K562 (cell line): ENCODE data around the gene STK32C. TPM values are rescaled to one million over a fixed set of nuclear protein-coding genes. Genes with fewer than 3 reads are reported as not detected.

Experiments
- ATAC-seq: fragments of 200-7000 bp; cut with Tn5 transposase; 3 replicates; pipeline ENCODE4 v1.9.1; 2020; ENCODE audit warnings: moderate library complexity
- BruUV-seq: library from RNA; stranded (reverse); fragments of 400-500 nt; replicated peaks from 2 replicates; lab custom pipeline; 2021; lab: Mats Ljungman, UMichigan
- CTCF ChIA-PET: fragments of 300-600 bp; formaldehyde crosslinking; extraction: SDS; loops from one replicate; lab custom pipeline; 2021; ENCODE audit warnings: low intra/inter-chr PET ratio; lab: Yijun Ruan, JAX
- POLR2A ChIA-PET: fragments of 300-600, 350-650 bp; sonication (Branson Sonifier 250); formaldehyde crosslinking; extraction: SDS; loops from one replicate; lab custom pipeline; 2021; ENCODE audit warnings: antibody characterized with exemption, inconsistent platforms; lab: Yijun Ruan, JAX
- DNase-seq, 4 experiments: peaks; one replicate each; pipeline versions ENCODE4 v3.0.0 to v3.0.0-alpha.2; 2011 to 2018; ENCODE audit warnings: low spot score in 3 of 4, mixed read lengths in 3 of 4; ENCODE audit errors: extremely low read depth in 1 of 4
- FAIRE-seq: peaks from 2 replicates; lab custom pipeline; 2011; peaks lifted over from hg19 to GRCh38; lab: Jason Lieb, UNC
- H2AFZ ChIP-seq: 2 replicates; pipeline ENCODE4 v1.6.0; 2011; ENCODE audit warnings: low read depth, low read length, control low read depth, inconsistent platforms
- H3K27ac ChIP-seq: fragments of 200-600 bp; 3 replicates; pipeline ENCODE4 v1.8.0; 2011; ENCODE audit warnings: low read depth, mild to moderate bottlenecking, control low read depth, inconsistent platforms, low read length, moderate library complexity, mixed read lengths; ENCODE audit errors: extremely low read depth
- H3K27me3 ChIP-seq, 2 experiments: fragments of 300-600 bp in 1 of 2; 2 replicates in 1 of 2; 3 replicates in 1 of 2; pipeline versions ENCODE4 v1.6.0 to v1.8.0; 2011; ENCODE audit warnings: inconsistent platforms in 2 of 2, low read length in 2 of 2, mild to moderate bottlenecking in 1 of 2, mixed read lengths in 1 of 2, moderate library complexity in 1 of 2; ENCODE audit not compliant: control insufficient read depth in 2 of 2, insufficient read depth in 2 of 2
- H3K36me3 ChIP-seq: fragments of 300-600 bp; 3 replicates; pipeline ENCODE4 v1.8.0; 2011; ENCODE audit warnings: mild to moderate bottlenecking, low read length, inconsistent platforms; ENCODE audit not compliant: control insufficient read depth, insufficient read depth
- H3K4me1 ChIP-seq, 2 experiments: fragments of 200-600 bp in 1 of 2; replicated peaks in 1 of 2; 2 replicates in 1 of 2; 3 replicates in 1 of 2; pipeline versions ENCODE4 v1.5.1 to v1.8.0; 2011; ENCODE audit warnings: inconsistent platforms in 2 of 2, low read length in 2 of 2, mild to moderate bottlenecking in 1 of 2, mixed read lengths in 1 of 2, moderate library complexity in 1 of 2; ENCODE audit not compliant: control insufficient read depth in 2 of 2, insufficient read depth in 2 of 2
- H3K4me2 ChIP-seq: 2 replicates; pipeline ENCODE4 v1.6.1; 2011; ENCODE audit warnings: low read length, control low read depth, inconsistent platforms, mixed read lengths; ENCODE audit not compliant: insufficient read depth
- H3K4me3 ChIP-seq: fragments of 200-600 bp; sonication (generic), shearing (Covaris generic); 2 replicates; pipeline ENCODE4 v1.5.1; 2016; ENCODE audit warnings: control low read depth, inconsistent platforms
- H3K79me2 ChIP-seq: fragments of 200-600 bp; 3 replicates; pipeline ENCODE4 v1.8.0; 2011; ENCODE audit warnings: low read length, inconsistent platforms; ENCODE audit not compliant: control insufficient read depth, insufficient read depth
- H3K9ac ChIP-seq, 2 experiments: 2 replicates each; pipeline versions ENCODE4 v1.6.0 to v1.6.1; 2011; ENCODE audit warnings: low read depth in 2 of 2, low read length in 2 of 2, control low read depth in 1 of 2, inconsistent platforms in 1 of 2, mild to moderate bottlenecking in 1 of 2, mixed read lengths in 1 of 2; ENCODE audit not compliant: insufficient read depth in 1 of 2
- H3K9me1 ChIP-seq: one replicate; pipeline ENCODE4 v1.6.0; 2011; ENCODE audit warnings: inconsistent platforms, mild to moderate bottlenecking, low read length, moderate library complexity; ENCODE audit not compliant: control insufficient read depth, insufficient read depth
- H3K9me3 ChIP-seq: replicated peaks from 2 replicates; pipeline ENCODE4 v1.5.1; 2011; ENCODE audit warnings: low read depth, low read length, inconsistent platforms; ENCODE audit not compliant: control insufficient read depth, insufficient read depth
- H4K20me1 ChIP-seq: replicated peaks from 2 replicates; pipeline ENCODE4 v1.6.1; 2011; ENCODE audit warnings: low read length, inconsistent platforms, mixed read lengths; ENCODE audit not compliant: control insufficient read depth, insufficient read depth
- ATF1 ChIP-seq, 2 experiments: fragments of 450-650 bp in 1 of 2; IDR thresholded peaks; 2 replicates each; pipeline ENCODE4 v1.6.1; 2016; ENCODE audit warnings: missing compliant biosample characterization in 1 of 2, missing genetic modification characterization in 1 of 2
- CAMTA2 ChIP-seq: fragments of 250-450 bp; sonication (Bioruptor Pico); conservative IDR thresholded peaks from 2 replicates; pipeline ENCODE4 v1.5.1; 2022
- CBX8 ChIP-seq: fragments of 200-600 bp; sonication (generic); IDR thresholded peaks from 2 replicates; pipeline ENCODE4 v1.6.1; 2012; ENCODE audit warnings: borderline replicate concordance, mixed run types, low read depth, mild to moderate bottlenecking, moderate library complexity, mixed read lengths, low read length, control low read depth, inconsistent platforms; ENCODE audit not compliant: poor library complexity, severe bottlenecking; ENCODE audit errors: extremely low read depth
- GABPB2 ChIP-seq: fragments of 250-450 bp; sonication (Bioruptor Pico); conservative IDR thresholded peaks from 2 replicates; pipeline ENCODE4 v1.5.1; 2021; ENCODE audit warnings: mild to moderate bottlenecking
- HMGN3 ChIP-seq: IDR thresholded peaks from 2 replicates; pipeline ENCODE4 v1.6.1; 2011; ENCODE audit warnings: borderline replicate concordance, low read depth, mild to moderate bottlenecking, mixed read lengths, low read length; ENCODE audit not compliant: insufficient read length; ENCODE audit errors: extremely low read depth
- PHF21A ChIP-seq: fragments of 450-650 bp; IDR thresholded peaks from 2 replicates; pipeline ENCODE4 v1.6.1; 2017; ENCODE audit warnings: low read depth, borderline replicate concordance
- POLR2AphosphoS5 ChIP-seq: IDR thresholded peaks from 2 replicates; pipeline ENCODE4 v1.6.1; 2011; ENCODE audit warnings: mild to moderate bottlenecking, low read depth, low read length, moderate library complexity; ENCODE audit not compliant: control insufficient read depth, insufficient read depth
- TCF7 ChIP-seq: sonication (generic); IDR thresholded peaks from 2 replicates; pipeline ENCODE4 v1.6.1; 2016; ENCODE audit warnings: antibody characterized with exemption, borderline replicate concordance
- TEAD1 ChIP-seq, 2 experiments: fragments of 450-650 bp in 1 of 2; sonication (generic) in 1 of 2; formaldehyde crosslinking; IDR thresholded peaks; 2 replicates each; pipeline versions ENCODE4 v1.4.0 to v1.8.0; 2020 to 2022; ENCODE audit warnings: mild to moderate bottlenecking in 2 of 2, missing genetic modification reagents in 1 of 2
- YY1 ChIP-seq, 3 experiments: IDR thresholded peaks; 2 replicates each; pipeline ENCODE4 v1.6.1; 2011; ENCODE audit warnings: low read length in 2 of 3, mild to moderate bottlenecking in 2 of 3, moderate library complexity in 2 of 3, borderline replicate concordance in 1 of 3, control low read depth in 1 of 3, low read depth in 1 of 3; ENCODE audit not compliant: insufficient read depth in 3 of 3, insufficient replicate concordance in 2 of 3, control insufficient read depth in 1 of 3, insufficient read length in 1 of 3; ENCODE audit errors: extremely low read depth in 1 of 3
- ZC3H4 ChIP-seq: sonication (generic); formaldehyde crosslinking; IDR thresholded peaks from 2 replicates; pipeline ENCODE4 v1.9.0; 2021; ENCODE audit warnings: missing genetic modification reagents, borderline replicate concordance
- ZNF175 ChIP-seq: fragments of 200-800 bp; sonication (Bioruptor generic); IDR thresholded peaks from 2 replicates; pipeline ENCODE4 v1.6.1; 2016; ENCODE audit warnings: low read depth, mild to moderate bottlenecking, missing genetic modification characterization, missing compliant biosample characterization
- WGBS: fragments of 100-300 bp; shearing (Covaris generic); methylation state at CpG from one replicate; pipeline ENCODE4 v1.1.6; 2016; ENCODE audit warnings: low coverage, mixed read lengths; ENCODE audit not compliant: insufficient coverage; ENCODE audit errors: missing lambda C conversion rate; 5-methylcytosine and 5-hydroxymethylcytosine counted together
- in situ Hi-C: fragments of 300-500 bp; cut with MboI; formaldehyde crosslinking; loops from 4 replicates; pipeline ENCODE4 v1.15.0; 2018; ENCODE audit warnings: inconsistent platforms, mixed read lengths
- intact Hi-C: fragments of 100-400 bp; cut with micrococcal nuclease; formaldehyde crosslinking; loops from 2 replicates; pipeline ENCODE4 v1.14.2; 2022
- polyA plus RNA-seq, 8 experiments: library from polyadenylated mRNA; depleted of rRNA in 4 of 8; stranded (reverse) in 5 of 8; unstranded in 3 of 8; fragments of >200 nt; fragmentation: Nextera tagmentation in 2 of 8; fragmentation: Illumina TruSeq in 1 of 8; extraction: Ambion mirVana in 2 of 8; extraction: Trizol in 1 of 8; gene quantifications; 2 replicates each; pipeline versions ENCODE4 v1.2.1 to v1.2.3, GENCODE V29; 2011 to 2014; ENCODE audit warnings: inconsistent platforms in 1 of 8, missing spikeins in 1 of 8
- total RNA-seq, 7 experiments: library from RNA; depleted of rRNA in 6 of 7; stranded (reverse); fragments of >200 nt in 6 of 7; fragmentation: Illumina TruSeq in 2 of 7; extraction: Trizol in 2 of 7; gene quantifications; 2 replicates each; pipeline versions ENCODE4 v1.2.1 to v1.2.3, GENCODE V29; 2011 to 2021; ENCODE audit warnings: low replicate concordance in 1 of 7
- TF ChIP-seq, protein P1 (sequence below): sonication (generic); formaldehyde crosslinking; IDR thresholded peaks from 2 replicates; pipeline ENCODE4 v1.8.0; 2023; ENCODE audit warnings: mild to moderate bottlenecking, missing genetic modification reagents
- TF ChIP-seq, protein P2 (sequence below): IDR thresholded peaks from 2 replicates; pipeline ENCODE4 v1.6.1; 2011; ENCODE audit warnings: borderline replicate concordance, low read depth, mild to moderate bottlenecking, moderate library complexity, low read length; ENCODE audit not compliant: insufficient read depth, poor library complexity, severe bottlenecking
- TF ChIP-seq, protein P3 (sequence below), 2 experiments: fragments of 450-650 bp in 1 of 2; sonication (generic) in 1 of 2; formaldehyde crosslinking; conservative IDR thresholded peaks; 2 replicates each; pipeline versions ENCODE4 v1.4.0 to v1.8.1; 2020 to 2022; ENCODE audit warnings: mild to moderate bottlenecking in 1 of 2, missing genetic modification reagents in 1 of 2

STK32C gene
- total and polyA plus RNA-seq, 9 of the 15 experiments (the other 6 are each of a cell fraction or from before 2014, with no cell fraction given) = 1.5 to 20.9 (median 6.5) TPM

DNA sequence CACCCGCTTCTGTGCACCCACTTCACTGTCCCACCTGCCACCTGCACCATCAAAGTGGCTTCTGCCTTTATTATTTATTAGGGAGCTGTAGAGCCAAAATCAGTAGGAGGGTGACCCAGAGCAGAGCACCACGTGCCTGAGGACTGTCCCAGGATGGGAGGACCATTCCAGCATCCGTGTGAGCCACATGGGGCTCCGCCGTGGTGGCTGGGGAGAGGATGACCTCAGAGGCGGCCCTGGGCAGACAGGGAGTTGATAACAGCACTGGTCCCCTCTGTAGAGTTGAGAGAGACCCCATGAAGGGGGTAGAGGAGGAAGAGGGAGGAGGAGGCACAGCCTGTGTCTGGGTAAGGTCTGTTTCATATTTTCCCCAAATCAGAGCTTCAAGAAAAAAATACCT, 129.7 kb downstream of the STK32C start:
- H3K9ac ChIP-seq = no peak overlapping the region
- CTCF ChIA-PET = no interaction called here
- H3K4me2 ChIP-seq = no peak overlapping the region
- BruUV-seq = no TSS peak
- intact Hi-C loops = no loop called here
- TF ChIP-seq YY1 (IDR thresholded peaks at IDR 0.05; ENCODE audit: borderline replicate concordance in 1 of 3, control insufficient read depth in 1 of 3, extremely low read depth in 1 of 3, insufficient read depth in 3 of 3, insufficient read length in 1 of 3, insufficient replicate concordance in 2 of 3, low read depth in 1 of 3, low read length in 2 of 3) = no peak
- no peak for TF ChIP-seq TCF7
- TF ChIP-seq POLR2AphosphoS5 = no peak
- TF ChIP-seq, protein P1, sequence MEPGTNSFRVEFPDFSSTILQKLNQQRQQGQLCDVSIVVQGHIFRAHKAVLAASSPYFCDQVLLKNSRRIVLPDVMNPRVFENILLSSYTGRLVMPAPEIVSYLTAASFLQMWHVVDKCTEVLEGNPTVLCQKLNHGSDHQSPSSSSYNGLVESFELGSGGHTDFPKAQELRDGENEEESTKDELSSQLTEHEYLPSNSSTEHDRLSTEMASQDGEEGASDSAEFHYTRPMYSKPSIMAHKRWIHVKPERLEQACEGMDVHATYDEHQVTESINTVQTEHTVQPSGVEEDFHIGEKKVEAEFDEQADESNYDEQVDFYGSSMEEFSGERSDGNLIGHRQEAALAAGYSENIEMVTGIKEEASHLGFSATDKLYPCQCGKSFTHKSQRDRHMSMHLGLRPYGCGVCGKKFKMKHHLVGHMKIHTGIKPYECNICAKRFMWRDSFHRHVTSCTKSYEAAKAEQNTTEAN = no peak
- no peak for TF ChIP-seq ATF1 (CRISPR knock-in tag; IDR thresholded peaks at IDR 0.05)
- TF ChIP-seq ATF1 (tag; IDR thresholded peaks at IDR 0.05) = no peak
- TF ChIP-seq TEAD1 (CRISPR knock-in tag; IDR thresholded peaks at IDR 0.05) = no peak
- TF ChIP-seq, protein P2, sequence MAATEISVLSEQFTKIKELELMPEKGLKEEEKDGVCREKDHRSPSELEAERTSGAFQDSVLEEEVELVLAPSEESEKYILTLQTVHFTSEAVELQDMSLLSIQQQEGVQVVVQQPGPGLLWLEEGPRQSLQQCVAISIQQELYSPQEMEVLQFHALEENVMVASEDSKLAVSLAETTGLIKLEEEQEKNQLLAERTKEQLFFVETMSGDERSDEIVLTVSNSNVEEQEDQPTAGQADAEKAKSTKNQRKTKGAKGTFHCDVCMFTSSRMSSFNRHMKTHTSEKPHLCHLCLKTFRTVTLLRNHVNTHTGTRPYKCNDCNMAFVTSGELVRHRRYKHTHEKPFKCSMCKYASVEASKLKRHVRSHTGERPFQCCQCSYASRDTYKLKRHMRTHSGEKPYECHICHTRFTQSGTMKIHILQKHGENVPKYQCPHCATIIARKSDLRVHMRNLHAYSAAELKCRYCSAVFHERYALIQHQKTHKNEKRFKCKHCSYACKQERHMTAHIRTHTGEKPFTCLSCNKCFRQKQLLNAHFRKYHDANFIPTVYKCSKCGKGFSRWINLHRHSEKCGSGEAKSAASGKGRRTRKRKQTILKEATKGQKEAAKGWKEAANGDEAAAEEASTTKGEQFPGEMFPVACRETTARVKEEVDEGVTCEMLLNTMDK = no peak
- TF ChIP-seq CBX8 = no peak
- TF ChIP-seq, protein P3, sequence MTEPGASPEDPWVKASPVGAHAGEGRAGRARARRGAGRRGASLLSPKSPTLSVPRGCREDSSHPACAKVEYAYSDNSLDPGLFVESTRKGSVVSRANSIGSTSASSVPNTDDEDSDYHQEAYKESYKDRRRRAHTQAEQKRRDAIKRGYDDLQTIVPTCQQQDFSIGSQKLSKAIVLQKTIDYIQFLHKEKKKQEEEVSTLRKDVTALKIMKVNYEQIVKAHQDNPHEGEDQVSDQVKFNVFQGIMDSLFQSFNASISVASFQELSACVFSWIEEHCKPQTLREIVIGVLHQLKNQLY (CRISPR knock-in tag; conservative IDR thresholded peaks at IDR 0.05) = no peak
- TF ChIP-seq GABPB2 = no peak
- TF ChIP-seq PHF21A = no peak
- TF ChIP-seq CAMTA2 (CRISPR knock-in tag) = no peak
- TF ChIP-seq ZNF175 = no peak
- TF ChIP-seq ZC3H4 = no peak
- no peak for TF ChIP-seq HMGN3
- TF ChIP-seq, all 486 proteins: peak for 0
- no peaks in the 10 kb centered on the region for H3K79me2 ChIP-seq
- H4K20me1 ChIP-seq = no peaks in the 10 kb centered on the region
- H3K27me3 ChIP-seq = peaks cover 2 to 23% of the 10 kb centered on the region in 2 experiments; a peak in 2 of 5 replicates
- no peaks in the 10 kb centered on the region; a peak in 1 of 5 replicates for H3K4me1 ChIP-seq
- H2AFZ ChIP-seq = no peak overlapping the region
- H3K9me1 ChIP-seq = no peaks in the 10 kb centered on the region
- no peak overlapping the region for H3K4me3 ChIP-seq
- H3K9me3 ChIP-seq = 0 out of 2 replicates have a peak, but pooled peaks cover 3% of the 10 kb centered on the region
- DNase-seq = no peak
- WGBS = 0% methylated on average over 5 of the region's 6 CpGs
- H3K27ac ChIP-seq = no peak overlapping the region
- ATAC-seq = no peak
- FAIRE-seq = no peak
- in situ Hi-C loops = no loop called here
- no peaks in the 10 kb centered on the region for H3K36me3 ChIP-seq
- POLR2A ChIA-PET = no interaction called here
